Endothelial cell of umbilical vein (primary cell): ENCODE results near the gene WDR26.

Source experiments
- CTCF ChIP-seq, 2 donors: IDR thresholded peaks; 1 replicate in 1 of 2; 2 replicates in 1 of 2; pipeline ENCODE4 v1.5.1; 2011; ENCODE audit warnings: low read length in 2 of 2, mild to moderate bottlenecking in 2 of 2, moderate library complexity in 2 of 2, control low read depth in 1 of 2, inconsistent platforms in 1 of 2, low read depth in 1 of 2; ENCODE audit not compliant: insufficient read depth in 1 of 2; ENCODE audit errors: extremely low read depth in 1 of 2
- MAX ChIP-seq: IDR thresholded peaks from 2 replicates; pipeline ENCODE4 v1.6.1; 2011; ENCODE audit not compliant: insufficient read depth, insufficient read length
- POLR2A ChIP-seq: IDR thresholded peaks from 2 replicates; pipeline ENCODE4 v1.6.1; 2012; ENCODE audit warnings: low read depth, mild to moderate bottlenecking, control low read depth, low read length
- POLR2AphosphoS5 ChIP-seq: IDR thresholded peaks from 2 replicates; pipeline ENCODE4 v1.6.1; 2012; ENCODE audit warnings: low read depth, mild to moderate bottlenecking, control low read depth, low read length, moderate library complexity; ENCODE audit not compliant: insufficient read depth

DNA sequence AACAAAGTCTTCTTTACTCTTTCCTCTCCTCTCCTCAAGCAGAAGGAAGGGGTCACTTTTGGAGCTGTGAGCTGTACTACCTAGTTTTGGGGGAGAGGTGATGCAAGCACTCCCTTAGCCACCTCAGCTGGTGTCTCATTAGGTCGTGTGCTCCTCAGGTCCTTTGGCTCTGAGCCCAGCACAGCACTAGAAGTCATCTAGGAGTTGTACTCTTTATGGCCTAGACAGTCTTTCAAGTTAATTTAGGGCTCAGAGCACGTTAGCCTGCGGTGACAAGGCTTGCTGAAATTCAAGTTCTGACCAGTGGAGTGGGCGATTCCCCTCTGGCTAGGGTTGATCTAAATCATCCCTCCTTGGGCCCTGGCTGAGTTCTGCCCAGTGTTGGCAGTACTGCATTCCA, 48.0 kb upstream of the WDR26 start:
- no peak for TF ChIP-seq CTCF (IDR thresholded peaks at IDR 0.05; ENCODE audit: extremely low read depth in 1 of 2, insufficient read depth in 1 of 2, low read depth in 1 of 2, low read length in 2 of 2)
- no peak for TF ChIP-seq POLR2A
- TF ChIP-seq MAX, result no peak
- TF ChIP-seq POLR2AphosphoS5, result no peak
